ENCODE results near the gene NLGN1.

NLGN1 gene

GRCh38 chr3:173742491-173742890 is 344.9 kb downstream of the NLGN1 start:
- DNase-seq (ENCODE audit: low spot score): no peak
- Mint-ChIP-seq H3K9me3 (no peaks in the 10 kb centered on the region), H3K36me3 (ENCODE audit: low read depth) (no peaks in the 10 kb centered on the region), H3K4me1 (ENCODE audit: low read depth) (no peaks in the 10 kb centered on the region), H3K27me3 (ENCODE audit: low read depth) (no peaks in the 10 kb centered on the region), H3K27ac (no peak overlapping the region), H3K4me3 (no peak overlapping the region)

GRCh38 chr3:173743111-173743510 is 345.6 kb downstream of the NLGN1 start:
- Mint-ChIP-seq H3K27me3 (ENCODE audit: low read depth) (no peaks in the 10 kb centered on the region), H3K4me3 (no peak overlapping the region), H3K36me3 (ENCODE audit: low read depth) (no peaks in the 10 kb centered on the region), H3K4me1 (ENCODE audit: low read depth) (no peaks in the 10 kb centered on the region), H3K9me3 (no peaks in the 10 kb centered on the region), H3K27ac (no peak overlapping the region)
- no peak for DNase-seq (ENCODE audit: low spot score)

DNA sequence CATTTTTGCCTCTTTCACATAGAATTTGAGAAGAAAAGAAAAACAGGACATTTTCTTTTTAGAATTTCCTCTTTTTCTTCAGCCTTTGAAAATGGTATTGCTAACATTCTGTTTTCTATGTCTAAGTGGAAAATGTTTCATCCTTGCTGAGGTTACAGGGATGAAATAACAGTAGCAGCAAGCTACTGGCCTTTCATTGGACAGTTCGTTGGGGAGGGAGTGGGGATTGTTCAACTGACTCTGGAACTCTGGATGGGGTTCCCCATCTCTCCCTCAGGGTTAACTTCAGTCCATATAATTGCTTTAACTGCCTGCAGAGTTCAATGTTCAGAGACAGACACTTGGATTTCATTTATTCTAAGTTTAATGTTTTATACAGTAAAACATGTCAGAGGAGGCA is 346.0 kb downstream of the NLGN1 start:
- no peaks in the 10 kb centered on the region for H3K9me3 Mint-ChIP-seq
- no peak overlapping the region for H3K27ac Mint-ChIP-seq
- no peaks in the 10 kb centered on the region for H3K4me1 Mint-ChIP-seq (ENCODE audit: low read depth)
- no peaks in the 10 kb centered on the region for H3K27me3 Mint-ChIP-seq (ENCODE audit: low read depth)
- H3K36me3 Mint-ChIP-seq (ENCODE audit: low read depth): no peaks in the 10 kb centered on the region
- DNase-seq (ENCODE audit: low spot score): no peak
- no peak overlapping the region for H3K4me3 Mint-ChIP-seq

DNA sequence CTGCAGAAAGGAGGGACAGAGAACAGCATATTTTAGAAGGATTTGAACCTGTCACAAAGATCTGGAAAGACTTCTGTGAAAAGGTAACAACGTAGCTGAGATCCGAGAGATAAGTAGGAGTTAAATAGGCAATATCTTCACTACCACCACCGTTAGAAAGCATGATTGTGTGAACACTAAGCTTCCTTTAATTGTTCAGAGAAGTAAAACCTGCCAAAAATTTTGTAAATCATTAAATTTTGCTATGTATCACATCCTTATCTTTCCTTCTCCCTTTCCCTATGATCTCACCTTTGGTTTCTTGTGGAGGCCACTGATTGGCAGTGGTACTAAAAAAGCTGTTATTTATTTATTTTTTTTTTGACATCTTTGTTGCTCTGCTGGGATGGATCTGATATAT is 346.9 kb downstream of the NLGN1 start:
- no peak for DNase-seq (ENCODE audit: low spot score)
- H3K36me3 Mint-ChIP-seq (ENCODE audit: low read depth): no peaks in the 10 kb centered on the region
- H3K9me3 Mint-ChIP-seq: no peaks in the 10 kb centered on the region
- no peaks in the 10 kb centered on the region for H3K4me1 Mint-ChIP-seq (ENCODE audit: low read depth)
- H3K27me3 Mint-ChIP-seq (ENCODE audit: low read depth): no peaks in the 10 kb centered on the region
- H3K4me3 Mint-ChIP-seq: no peak overlapping the region
- no peak overlapping the region for H3K27ac Mint-ChIP-seq

GRCh38 chr3:173744895-173745294 is 347.4 kb downstream of the NLGN1 start:
- H3K9me3 Mint-ChIP-seq: no peaks in the 10 kb centered on the region
- H3K27me3 Mint-ChIP-seq (ENCODE audit: low read depth): no peaks in the 10 kb centered on the region
- no peaks in the 10 kb centered on the region for H3K36me3 Mint-ChIP-seq (ENCODE audit: low read depth)
- no peak overlapping the region for H3K4me3 Mint-ChIP-seq
- no peak for DNase-seq (ENCODE audit: low spot score)
- no peak overlapping the region for H3K27ac Mint-ChIP-seq
- H3K4me1 Mint-ChIP-seq (ENCODE audit: low read depth): no peaks in the 10 kb centered on the region

DNA sequence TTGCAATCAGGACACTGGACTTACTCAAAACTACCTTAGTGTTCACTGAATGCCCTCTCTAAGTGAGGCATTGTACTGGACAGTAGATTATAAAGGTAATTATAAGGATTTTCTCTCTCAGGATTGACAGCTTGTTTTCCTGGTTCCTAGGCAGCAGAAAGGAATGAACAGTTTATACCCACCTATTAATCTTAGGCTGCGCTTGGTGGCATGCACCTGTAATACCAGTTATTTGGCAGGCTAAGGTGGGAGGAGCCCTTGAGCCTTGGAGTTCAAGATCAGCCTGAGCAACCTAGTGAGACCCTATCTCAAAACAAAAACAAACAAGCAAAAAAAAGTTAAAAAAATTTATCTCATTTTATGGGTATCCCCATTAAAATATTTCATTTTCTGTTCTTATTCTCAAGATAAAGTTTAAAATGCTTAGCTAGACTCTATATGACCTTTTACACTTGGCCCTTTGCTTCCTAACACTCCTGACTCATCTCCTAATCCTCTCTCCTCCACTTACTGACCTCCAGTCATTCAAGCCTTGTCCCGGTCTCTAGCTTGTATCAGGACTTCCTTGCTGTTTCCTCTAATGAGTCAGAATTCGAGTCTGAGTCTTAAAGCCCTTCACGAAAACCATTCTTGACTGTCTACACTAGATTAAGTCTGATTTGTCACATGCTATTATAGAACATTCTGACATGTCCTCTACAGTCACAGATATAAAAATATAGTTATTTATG is 348.6 kb downstream of the NLGN1 start:
- Mint-ChIP-seq H3K4me3 (no peak overlapping the region), H3K27me3 (ENCODE audit: low read depth) (no peaks in the 10 kb centered on the region), H3K4me1 (ENCODE audit: low read depth) (no peaks in the 10 kb centered on the region), H3K9me3 (no peaks in the 10 kb centered on the region), H3K36me3 (ENCODE audit: low read depth) (no peaks in the 10 kb centered on the region), H3K27ac (no peak overlapping the region)
- DNase-seq (ENCODE audit: low spot score): no peak

DNA sequence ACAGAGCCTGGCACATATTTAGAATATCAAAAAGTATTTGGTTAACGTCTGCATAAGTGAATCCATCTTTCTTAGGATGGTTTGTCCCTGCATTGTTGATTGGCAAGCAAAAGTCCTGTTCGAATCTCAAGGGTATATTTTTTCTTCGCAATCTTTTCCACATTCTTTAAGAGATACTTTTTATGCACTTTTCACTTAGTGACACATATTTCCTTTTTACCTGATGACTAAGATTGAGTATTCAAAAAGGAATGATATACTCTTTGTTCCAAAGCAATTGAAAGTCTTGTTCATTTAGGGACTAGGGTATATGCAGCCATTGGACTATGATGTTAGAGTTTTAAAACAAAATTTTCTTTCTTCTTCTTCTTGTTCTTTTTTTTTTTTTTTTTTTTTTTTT is 349.9 kb downstream of the NLGN1 start:
- Mint-ChIP-seq H3K36me3 (ENCODE audit: low read depth) (no peaks in the 10 kb centered on the region), H3K27me3 (ENCODE audit: low read depth) (no peaks in the 10 kb centered on the region), H3K27ac (no peak overlapping the region), H3K4me1 (ENCODE audit: low read depth) (no peaks in the 10 kb centered on the region), H3K9me3 (no peaks in the 10 kb centered on the region), H3K4me3 (no peak overlapping the region)
- no peak for DNase-seq (ENCODE audit: low spot score)

GRCh38 chr3:173748105-173748504 is 350.6 kb downstream of the NLGN1 start:
- Mint-ChIP-seq H3K9me3 (no peaks in the 10 kb centered on the region), H3K4me3 (no peak overlapping the region), H3K27me3 (ENCODE audit: low read depth) (no peaks in the 10 kb centered on the region), H3K4me1 (ENCODE audit: low read depth) (no peaks in the 10 kb centered on the region), H3K36me3 (ENCODE audit: low read depth) (no peaks in the 10 kb centered on the region), H3K27ac (no peak overlapping the region)
- DNase-seq (ENCODE audit: low spot score): no peak

GRCh38 chr3:173750095-173750494 is 352.6 kb downstream of the NLGN1 start:
- no peaks in the 10 kb centered on the region for H3K9me3 Mint-ChIP-seq
- no peak for DNase-seq (ENCODE audit: low spot score)
- H3K27ac Mint-ChIP-seq: no peak overlapping the region
- H3K36me3 Mint-ChIP-seq (ENCODE audit: low read depth): no peaks in the 10 kb centered on the region
- H3K27me3 Mint-ChIP-seq (ENCODE audit: low read depth): no peaks in the 10 kb centered on the region
- H3K4me1 Mint-ChIP-seq (ENCODE audit: low read depth): no peaks in the 10 kb centered on the region
- no peak overlapping the region for H3K4me3 Mint-ChIP-seq

- Mint-ChIP-seq H3K4me1 (ENCODE audit: low read depth) (no peaks in the 10 kb centered on the region), H3K4me3 (no peak overlapping the region), H3K27ac (no peak overlapping the region), H3K36me3 (ENCODE audit: low read depth) (no peaks in the 10 kb centered on the region), H3K27me3 (ENCODE audit: low read depth) (no peaks in the 10 kb centered on the region), H3K9me3 (no peaks in the 10 kb centered on the region)
- DNase-seq (ENCODE audit: low spot score): no peak
These were observed 353.0 kb downstream of the NLGN1 start for GRCh38 chr3:173750591-173750990.

- H3K4me3 Mint-ChIP-seq: no peak overlapping the region
- no peak for DNase-seq (ENCODE audit: low spot score)
- no peaks in the 10 kb centered on the region for H3K9me3 Mint-ChIP-seq
- H3K36me3 Mint-ChIP-seq (ENCODE audit: low read depth): no peaks in the 10 kb centered on the region
- no peak overlapping the region for H3K27ac Mint-ChIP-seq
- no peaks in the 10 kb centered on the region for H3K4me1 Mint-ChIP-seq (ENCODE audit: low read depth)
- H3K27me3 Mint-ChIP-seq (ENCODE audit: low read depth): no peaks in the 10 kb centered on the region
These were observed 356.0 kb downstream of the NLGN1 start for GRCh38 chr3:173753593-173753992.

DNA sequence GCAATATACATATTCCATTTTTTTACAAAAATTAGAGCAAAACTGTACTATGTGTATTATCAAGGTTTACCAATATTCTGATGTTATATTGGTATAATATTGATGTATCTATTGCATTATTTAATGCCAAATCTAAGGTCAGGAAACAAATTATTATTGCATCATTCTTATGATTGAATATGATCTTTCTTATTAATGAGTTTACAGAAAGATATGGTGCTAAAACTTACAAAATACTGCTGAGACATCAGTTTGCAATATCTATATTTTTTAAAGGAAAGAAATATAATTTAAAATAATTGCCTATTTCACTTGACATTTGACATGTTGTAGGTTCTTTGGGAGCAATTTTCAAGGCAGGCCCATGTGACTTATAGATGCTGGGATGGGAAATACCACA is 357.6 kb downstream of the NLGN1 start:
- Mint-ChIP-seq H3K27me3 (ENCODE audit: low read depth) (no peaks in the 10 kb centered on the region), H3K27ac (no peak overlapping the region), H3K9me3 (no peaks in the 10 kb centered on the region), H3K4me3 (no peak overlapping the region), H3K4me1 (ENCODE audit: low read depth) (no peaks in the 10 kb centered on the region), H3K36me3 (ENCODE audit: low read depth) (no peaks in the 10 kb centered on the region)
- DNase-seq (ENCODE audit: low spot score): no peak

GRCh38 chr3:173761161-173761560 is 363.6 kb downstream of the NLGN1 start:
- Mint-ChIP-seq H3K36me3 (ENCODE audit: low read depth) (no peaks in the 10 kb centered on the region), H3K27me3 (ENCODE audit: low read depth) (no peaks in the 10 kb centered on the region), H3K4me3 (no peak overlapping the region), H3K4me1 (ENCODE audit: low read depth) (no peaks in the 10 kb centered on the region), H3K27ac (no peak overlapping the region), H3K9me3 (peaks cover under 1% of the 10 kb centered on the region)
- no peak for DNase-seq (ENCODE audit: low spot score)

GRCh38 chr3:173762501-173762900 is 365.0 kb downstream of the NLGN1 start:
- H3K36me3 Mint-ChIP-seq (ENCODE audit: low read depth): no peaks in the 10 kb centered on the region
- H3K4me3 Mint-ChIP-seq: no peak overlapping the region
- no peak for DNase-seq (ENCODE audit: low spot score)
- no peaks in the 10 kb centered on the region for H3K4me1 Mint-ChIP-seq (ENCODE audit: low read depth)
- no peaks in the 10 kb centered on the region for H3K27me3 Mint-ChIP-seq (ENCODE audit: low read depth)
- H3K9me3 Mint-ChIP-seq: peaks cover 5% of the 10 kb centered on the region
- H3K27ac Mint-ChIP-seq: no peak overlapping the region

DNA sequence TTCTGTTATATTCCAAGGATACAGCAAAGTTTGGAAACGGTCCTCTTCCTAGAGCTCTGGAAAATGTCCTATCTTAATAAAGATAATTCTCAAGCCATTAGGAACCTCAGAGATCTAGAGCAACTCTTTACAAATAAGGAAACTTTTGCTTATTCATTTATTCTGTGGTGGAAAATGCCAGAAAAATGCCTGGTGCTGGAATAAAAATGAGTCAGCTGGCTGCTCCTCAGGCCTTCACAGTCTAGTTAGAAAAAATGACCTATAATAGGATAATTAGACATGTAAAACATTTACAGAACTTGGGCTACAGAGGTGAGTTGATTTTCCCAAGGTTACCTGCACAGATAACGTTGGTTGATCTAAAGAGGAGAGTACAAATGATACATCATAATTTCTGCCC is 372.5 kb downstream of the NLGN1 start:
- Mint-ChIP-seq H3K27ac (no peak overlapping the region), H3K9me3 (peaks cover 5% of the 10 kb centered on the region), H3K36me3 (ENCODE audit: low read depth) (no peaks in the 10 kb centered on the region), H3K4me1 (ENCODE audit: low read depth) (no peaks in the 10 kb centered on the region), H3K27me3 (ENCODE audit: low read depth) (no peaks in the 10 kb centered on the region), H3K4me3 (no peak overlapping the region)
- DNase-seq (ENCODE audit: low spot score): no peak

Data from T-helper 2 cell treated with Interferon-gamma antibody and Interleukin-4, amounts not matched to agents 5 μg/mL and 100 μg/mL, for 36 hours (primary cell).